ENCODE results near the gene ASB18. TPM values are rescaled to one million over a fixed set of nuclear protein-coding genes. Genes with fewer than 3 reads are reported as not detected.

Gene ASB18
- total RNA-seq, 1 donor from 2014 or later, result not detected

- no peak for DNase-seq (ENCODE audit: extremely low spot score, unreplicated experiment)
- TF ChIP-seq CTCF (conservative IDR thresholded peaks at IDR 0.05), result no peak
- Mint-ChIP-seq H3K27ac (no peak overlapping the region), H3K9me3 (no peaks in the 10 kb centered on the region), H3K27me3 (peaks cover 39% of the 10 kb centered on the region), H3K4me3 (no peak overlapping the region), H3K36me3 (peaks cover 2% of the 10 kb centered on the region), H3K4me1 (ENCODE audit: unreplicated experiment) (no peaks in the 10 kb centered on the region)
Measured at GRCh38 chr2:236265675-236266074, 1.5 kb upstream of the ASB18 start.

GRCh38 chr2:236262238-236262637, 2.0 kb downstream of the ASB18 start:
- DNase-seq (ENCODE audit: extremely low spot score, unreplicated experiment), result no peak
- Mint-ChIP-seq H3K27me3 (peaks cover 54% of the 10 kb centered on the region), H3K9me3 (no peaks in the 10 kb centered on the region), H3K27ac (no peak overlapping the region), H3K4me1 (ENCODE audit: unreplicated experiment) (no peaks in the 10 kb centered on the region), H3K4me3 (no peak overlapping the region), H3K36me3 (no peaks in the 10 kb centered on the region)
- TF ChIP-seq CTCF (conservative IDR thresholded peaks at IDR 0.05), result no peak

- H3K27me3 Mint-ChIP-seq, result peaks cover 53% of the 10 kb centered on the region
- no peak for DNase-seq (ENCODE audit: extremely low spot score, unreplicated experiment)
- no peak overlapping the region for H3K4me3 Mint-ChIP-seq
- no peak overlapping the region for H3K27ac Mint-ChIP-seq
- TF ChIP-seq CTCF (conservative IDR thresholded peaks at IDR 0.05), result no peak
- H3K4me1 Mint-ChIP-seq (ENCODE audit: unreplicated experiment), result no peaks in the 10 kb centered on the region
- H3K9me3 Mint-ChIP-seq, result no peaks in the 10 kb centered on the region
- no peaks in the 10 kb centered on the region for H3K36me3 Mint-ChIP-seq
Measured at GRCh38 chr2:236261452-236261851, 2.8 kb downstream of the ASB18 start.

GRCh38 chr2:236259371-236259770, 4.8 kb downstream of the ASB18 start:
- no peak for DNase-seq (ENCODE audit: extremely low spot score, unreplicated experiment)
- no peaks in the 10 kb centered on the region for H3K4me1 Mint-ChIP-seq (ENCODE audit: unreplicated experiment)
- no peak overlapping the region for H3K27ac Mint-ChIP-seq
- no peak overlapping the region for H3K4me3 Mint-ChIP-seq
- no peak for TF ChIP-seq CTCF (conservative IDR thresholded peaks at IDR 0.05)
- no peaks in the 10 kb centered on the region for H3K9me3 Mint-ChIP-seq
- peaks cover 50% of the 10 kb centered on the region for H3K27me3 Mint-ChIP-seq
- no peaks in the 10 kb centered on the region for H3K36me3 Mint-ChIP-seq

GRCh38 chr2:236257575-236257974, 6.6 kb downstream of the ASB18 start:
- no peak for DNase-seq (ENCODE audit: extremely low spot score, unreplicated experiment)
- no peaks in the 10 kb centered on the region for H3K9me3 Mint-ChIP-seq
- no peak for TF ChIP-seq CTCF (conservative IDR thresholded peaks at IDR 0.05)
- H3K36me3 Mint-ChIP-seq, result no peaks in the 10 kb centered on the region
- no peak overlapping the region for H3K4me3 Mint-ChIP-seq
- H3K27ac Mint-ChIP-seq, result no peak overlapping the region
- peaks cover 44% of the 10 kb centered on the region for H3K27me3 Mint-ChIP-seq
- no peaks in the 10 kb centered on the region for H3K4me1 Mint-ChIP-seq (ENCODE audit: unreplicated experiment)

GRCh38 chr2:236257136-236257535, 7.1 kb downstream of the ASB18 start:
- no peak for DNase-seq (ENCODE audit: extremely low spot score, unreplicated experiment)
- no peaks in the 10 kb centered on the region for H3K9me3 Mint-ChIP-seq
- H3K36me3 Mint-ChIP-seq, result no peaks in the 10 kb centered on the region
- H3K4me3 Mint-ChIP-seq, result no peak overlapping the region
- H3K27me3 Mint-ChIP-seq, result peaks cover 48% of the 10 kb centered on the region
- H3K4me1 Mint-ChIP-seq (ENCODE audit: unreplicated experiment), result no peaks in the 10 kb centered on the region
- TF ChIP-seq CTCF (conservative IDR thresholded peaks at IDR 0.05), result no peak
- H3K27ac Mint-ChIP-seq, result no peak overlapping the region
